ENCODE data around the gene CD27. TPM values are rescaled to one million over a fixed set of nuclear protein-coding genes. Genes with fewer than 3 reads are reported as not detected.

Gene CD27
- total and polyA plus RNA-seq, 2 of the 13 experiments (the other 11 are each of a cell fraction or from before 2014, with no cell fraction given) = 0.12 TPM; not detected in 1

- TF ChIP-seq, protein P1, sequence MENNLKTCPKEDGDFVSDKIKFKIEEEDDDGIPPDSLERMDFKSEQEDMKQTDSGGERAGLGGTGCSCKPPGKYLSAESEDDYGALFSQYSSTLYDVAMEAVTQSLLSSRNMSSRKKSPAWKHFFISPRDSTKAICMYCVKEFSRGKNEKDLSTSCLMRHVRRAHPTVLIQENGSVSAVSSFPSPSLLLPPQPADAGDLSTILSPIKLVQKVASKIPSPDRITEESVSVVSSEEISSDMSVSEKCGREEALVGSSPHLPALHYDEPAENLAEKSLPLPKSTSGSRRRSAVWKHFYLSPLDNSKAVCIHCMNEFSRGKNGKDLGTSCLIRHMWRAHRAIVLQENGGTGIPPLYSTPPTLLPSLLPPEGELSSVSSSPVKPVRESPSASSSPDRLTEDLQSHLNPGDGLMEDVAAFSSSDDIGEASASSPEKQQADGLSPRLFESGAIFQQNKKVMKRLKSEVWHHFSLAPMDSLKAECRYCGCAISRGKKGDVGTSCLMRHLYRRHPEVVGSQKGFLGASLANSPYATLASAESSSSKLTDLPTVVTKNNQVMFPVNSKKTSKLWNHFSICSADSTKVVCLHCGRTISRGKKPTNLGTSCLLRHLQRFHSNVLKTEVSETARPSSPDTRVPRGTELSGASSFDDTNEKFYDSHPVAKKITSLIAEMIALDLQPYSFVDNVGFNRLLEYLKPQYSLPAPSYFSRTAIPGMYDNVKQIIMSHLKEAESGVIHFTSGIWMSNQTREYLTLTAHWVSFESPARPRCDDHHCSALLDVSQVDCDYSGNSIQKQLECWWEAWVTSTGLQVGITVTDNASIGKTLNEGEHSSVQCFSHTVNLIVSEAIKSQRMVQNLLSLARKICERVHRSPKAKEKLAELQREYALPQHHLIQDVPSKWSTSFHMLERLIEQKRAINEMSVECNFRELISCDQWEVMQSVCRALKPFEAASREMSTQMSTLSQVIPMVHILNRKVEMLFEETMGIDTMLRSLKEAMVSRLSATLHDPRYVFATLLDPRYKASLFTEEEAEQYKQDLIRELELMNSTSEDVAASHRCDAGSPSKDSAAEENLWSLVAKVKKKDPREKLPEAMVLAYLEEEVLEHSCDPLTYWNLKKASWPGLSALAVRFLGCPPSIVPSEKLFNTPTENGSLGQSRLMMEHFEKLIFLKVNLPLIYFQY (CRISPR knock-in tag; IDR thresholded peaks at IDR 0.05; ENCODE audit: borderline replicate concordance) = no peak
- TF ChIP-seq TMF1 (CRISPR knock-in tag; IDR thresholded peaks at IDR 0.05; ENCODE audit: low read depth) (no peak), ZNF138 (CRISPR knock-in tag; IDR thresholded peaks at IDR 0.05; ENCODE audit: low read depth) (no peak), ZNF121 (CRISPR knock-in tag; IDR thresholded peaks at IDR 0.05) (peak; percentile 63), ZMYM4 (CRISPR knock-in tag; IDR thresholded peaks at IDR 0.05) (no peak), U2AF2 (IDR thresholded peaks at IDR 0.05; ENCODE audit: low read depth, low read length) (no peak), GABPA (IDR thresholded peaks at IDR 0.05; ENCODE audit: low read depth, low read length) (no peak), GABPA (CRISPR knock-in tag; IDR thresholded peaks at IDR 0.05; ENCODE audit: low read depth) (no peak), CREB1 (IDR thresholded peaks at IDR 0.05) (peak; percentile 52; the same call in 1 of the 2 replicates), CREB1 (CRISPR knock-in tag; IDR thresholded peaks at IDR 0.05) (no peak), ZNF232 (CRISPR knock-in tag; IDR thresholded peaks at IDR 0.05; ENCODE audit: borderline replicate concordance) (no peak), RBFOX2 (IDR thresholded peaks at IDR 0.05; ENCODE audit: low read depth, low read length) (no peak), DPF2 (CRISPR knock-in tag; IDR thresholded peaks at IDR 0.05; ENCODE audit: borderline replicate concordance, low read depth) (no peak), HNF1A (IDR thresholded peaks at IDR 0.05; ENCODE audit: low read depth) (no peak), HNF1A (CRISPR knock-in tag; IDR thresholded peaks at IDR 0.05; ENCODE audit: borderline replicate concordance) (no peak), ZBTB43 (CRISPR knock-in tag; conservative IDR thresholded peaks at IDR 0.05) (no peak), AHR (CRISPR knock-in tag; IDR thresholded peaks at IDR 0.05) (no peak), CEBPB (IDR thresholded peaks at IDR 0.05; ENCODE audit: borderline replicate concordance, low read depth, low read length) (no peak), KDM1A (CRISPR knock-in tag; IDR thresholded peaks at IDR 0.05) (0 out of 2 replicates have a peak, but pooled peaks have one; percentile 35), ZNF720 (CRISPR knock-in tag; IDR thresholded peaks at IDR 0.05) (no peak), ZNF703 (CRISPR knock-in tag; IDR thresholded peaks at IDR 0.05; ENCODE audit: borderline replicate concordance) (no peak), ZZZ3 (CRISPR knock-in tag; IDR thresholded peaks at IDR 0.05; ENCODE audit: borderline replicate concordance) (no peak)
Measured at GRCh38 chr12:6425590-6426531, 18.9 kb upstream of the CD27 start (continued).
